GM21367 (cell line): ENCODE measurements around the gene BAIAP3.
"Not testable (repeated sequence)": the region's sequence is repeated elsewhere in the genome, so short reads cannot be mapped to it uniquely, and the experiment has no call there.

ENCODE experiments used
- ATAC-seq: cut with Tn5 transposase; IDR thresholded peaks from one replicate; pipeline ENCODE4 v1.9.1; 2021; ENCODE audit not compliant: unreplicated experiment

BAIAP3 gene, protein sequence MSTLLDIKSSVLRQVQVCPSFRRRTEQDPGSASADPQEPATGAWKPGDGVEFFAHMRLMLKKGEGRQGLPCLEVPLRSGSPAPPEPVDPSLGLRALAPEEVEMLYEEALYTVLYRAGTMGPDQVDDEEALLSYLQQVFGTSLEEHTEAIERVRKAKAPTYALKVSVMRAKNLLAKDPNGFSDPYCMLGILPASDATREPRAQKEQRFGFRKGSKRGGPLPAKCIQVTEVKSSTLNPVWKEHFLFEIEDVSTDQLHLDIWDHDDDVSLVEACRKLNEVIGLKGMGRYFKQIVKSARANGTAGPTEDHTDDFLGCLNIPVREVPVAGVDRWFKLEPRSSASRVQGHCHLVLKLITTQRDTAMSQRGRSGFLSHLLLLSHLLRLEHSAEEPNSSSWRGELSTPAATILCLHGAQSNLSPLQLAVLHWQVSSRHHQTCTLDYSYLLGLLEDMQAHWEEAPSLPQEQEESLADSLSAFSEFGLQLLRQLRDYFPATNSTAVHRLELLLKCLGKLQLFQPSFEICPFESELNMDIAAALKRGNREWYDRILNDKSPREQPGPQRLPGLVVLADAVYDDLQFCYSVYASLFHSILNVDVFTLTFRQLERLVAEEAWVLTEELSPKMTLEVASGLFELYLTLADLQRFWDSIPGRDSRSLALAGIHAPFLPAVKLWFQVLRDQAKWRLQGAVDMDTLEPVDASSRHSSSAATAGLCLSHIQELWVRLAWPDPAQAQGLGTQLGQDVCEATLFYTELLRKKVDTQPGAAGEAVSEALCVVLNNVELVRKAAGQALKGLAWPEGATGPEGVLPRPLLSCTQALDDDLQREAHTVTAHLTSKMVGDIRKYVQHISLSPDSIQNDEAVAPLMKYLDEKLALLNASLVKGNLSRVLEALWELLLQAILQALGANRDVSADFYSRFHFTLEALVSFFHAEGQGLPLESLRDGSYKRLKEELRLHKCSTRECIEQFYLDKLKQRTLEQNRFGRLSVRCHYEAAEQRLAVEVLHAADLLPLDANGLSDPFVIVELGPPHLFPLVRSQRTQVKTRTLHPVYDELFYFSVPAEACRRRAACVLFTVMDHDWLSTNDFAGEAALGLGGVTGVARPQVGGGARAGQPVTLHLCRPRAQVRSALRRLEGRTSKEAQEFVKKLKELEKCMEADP

DNA sequence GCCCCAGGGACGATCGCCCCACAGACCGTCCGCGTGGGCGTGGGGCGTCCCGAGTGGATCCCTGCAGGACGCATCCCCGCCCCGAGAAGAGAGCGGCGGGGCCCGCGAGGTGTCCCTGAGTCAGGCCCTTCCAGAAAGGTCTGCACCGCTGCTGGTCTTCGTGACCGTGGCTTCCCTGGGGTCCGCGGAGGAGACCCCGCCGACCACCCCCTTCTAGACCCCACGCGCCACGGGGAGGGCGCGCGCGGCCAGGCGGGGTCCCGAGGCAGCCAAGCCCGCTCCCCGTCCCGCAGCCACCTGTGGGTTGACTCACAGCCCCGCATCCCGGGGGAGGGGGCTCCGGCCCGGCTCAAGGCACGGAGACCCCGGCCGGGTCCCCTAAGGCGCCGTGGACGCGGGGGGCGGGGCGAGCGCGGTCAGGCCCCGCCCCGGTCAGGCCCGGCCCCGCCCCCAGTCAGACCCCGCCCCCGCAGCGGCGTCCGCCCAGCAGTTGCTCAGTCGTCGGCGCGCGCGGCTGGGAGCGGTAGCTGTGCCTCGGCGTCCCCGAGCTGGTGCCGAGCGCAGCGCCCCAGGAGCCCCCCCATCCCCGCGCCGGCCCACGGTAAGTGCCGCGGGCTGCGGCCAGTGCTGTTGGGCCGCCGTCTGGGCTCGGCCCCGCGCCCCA lies at the start of gene BAIAP3:
TSS of gene BAIAP3 (plus strand) at position 497 of the 664 bp plus-strand sequence. CDS start 4,905 bp downstream, outside the sequence.
- ATAC-seq, result no peak

DNA sequence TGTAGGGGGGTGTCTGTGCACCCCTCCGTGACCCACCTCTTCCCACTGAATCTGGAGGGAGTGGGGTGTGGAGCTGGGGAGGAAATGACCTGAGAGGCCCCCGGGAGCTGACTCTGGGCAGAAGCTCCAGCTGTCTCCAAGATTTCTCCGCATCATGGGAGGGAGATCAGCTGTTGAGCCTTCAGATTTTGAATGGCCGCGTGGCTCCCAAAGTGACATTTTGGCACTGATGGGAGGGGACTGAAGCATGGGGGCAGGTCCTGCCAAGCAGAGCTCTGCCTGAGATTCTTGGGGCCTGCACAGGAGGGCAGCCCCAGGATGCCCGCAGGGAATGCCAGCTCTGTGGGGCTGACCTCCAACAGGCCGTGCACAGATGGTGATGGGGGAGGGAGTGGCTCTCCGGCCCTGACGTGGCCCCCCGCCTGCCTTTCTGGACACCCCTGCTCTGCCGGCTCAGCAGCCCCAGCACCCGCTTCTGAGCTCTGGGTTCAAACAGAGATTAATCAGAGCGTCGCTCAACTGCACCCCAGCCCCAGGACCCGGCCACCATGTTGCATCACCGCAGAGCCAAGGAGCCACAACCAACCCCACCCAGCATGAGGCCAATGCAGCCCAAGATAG lies 49.3 kb upstream of the BAIAP3 start:
- ATAC-seq, result no peak

DNA sequence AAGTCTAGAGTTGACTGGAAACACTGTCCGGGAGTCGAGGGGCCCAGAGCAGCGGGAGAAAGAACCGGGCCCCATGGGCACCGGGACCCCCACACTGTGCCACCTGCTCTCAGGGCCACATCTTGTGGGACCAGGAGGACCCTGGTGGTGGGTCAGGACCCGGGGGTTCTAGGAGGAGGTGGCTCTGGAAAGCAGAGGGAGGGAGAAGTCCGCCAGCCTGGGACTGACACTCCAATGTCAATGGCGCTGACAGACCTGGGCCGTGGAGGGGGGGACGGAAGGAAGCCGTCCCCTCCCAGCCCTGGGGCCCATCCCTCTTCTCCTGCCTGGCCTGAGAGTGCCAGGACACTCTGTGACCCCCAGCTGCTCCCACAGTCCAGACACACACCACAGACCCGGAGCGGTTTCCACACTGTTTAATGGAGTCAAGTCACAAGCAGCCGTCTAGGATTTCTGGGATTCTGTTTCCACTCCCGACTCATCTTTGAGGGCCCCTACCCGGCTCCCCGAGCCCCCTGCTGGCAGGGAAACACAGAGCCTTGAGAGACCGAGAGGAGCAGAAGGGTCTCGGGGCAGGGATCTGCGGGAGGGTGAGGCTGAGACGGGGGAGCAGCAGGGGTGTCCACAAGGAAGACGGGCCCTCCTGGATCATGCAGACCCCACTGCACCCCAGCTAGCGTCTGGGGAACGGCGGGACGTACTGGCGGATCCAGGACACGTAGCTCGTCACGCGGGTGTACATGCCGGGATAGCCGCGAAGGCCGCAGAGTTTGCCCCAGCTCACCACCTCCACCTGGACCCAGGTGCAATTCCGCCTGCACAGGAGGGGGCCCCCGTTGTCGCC lies 47.6 kb upstream of the BAIAP3 start:
- no peak for ATAC-seq

DNA sequence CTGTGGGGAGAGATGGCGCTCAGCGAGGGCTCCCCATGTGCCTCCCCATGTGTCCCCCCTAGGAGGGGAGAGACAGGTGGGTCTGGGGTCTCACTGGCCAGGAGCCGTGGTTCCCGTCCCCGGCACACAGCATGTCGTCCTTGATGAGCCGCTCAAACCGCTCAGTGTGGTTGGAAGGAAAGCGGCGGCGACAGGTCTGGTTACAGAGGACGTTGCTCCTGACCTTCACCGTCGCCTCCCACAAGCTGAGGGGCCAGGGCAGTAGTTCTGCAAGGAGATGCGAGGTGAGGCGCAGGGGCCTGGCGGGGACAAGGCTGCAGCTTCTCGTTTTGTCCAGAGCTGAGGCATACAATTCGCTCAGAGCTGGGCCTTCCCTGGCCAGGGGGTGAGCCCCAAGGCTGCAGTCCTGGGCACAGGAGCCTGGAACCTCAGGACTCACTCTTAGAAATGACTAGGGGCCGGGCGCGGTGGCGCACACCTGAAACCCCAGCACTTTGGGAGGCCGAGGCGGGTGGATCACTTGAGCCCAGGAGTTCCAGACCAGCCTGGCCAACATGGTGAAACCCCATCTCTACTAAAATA lies 46.8 kb upstream of the BAIAP3 start:
- no peak for ATAC-seq

DNA sequence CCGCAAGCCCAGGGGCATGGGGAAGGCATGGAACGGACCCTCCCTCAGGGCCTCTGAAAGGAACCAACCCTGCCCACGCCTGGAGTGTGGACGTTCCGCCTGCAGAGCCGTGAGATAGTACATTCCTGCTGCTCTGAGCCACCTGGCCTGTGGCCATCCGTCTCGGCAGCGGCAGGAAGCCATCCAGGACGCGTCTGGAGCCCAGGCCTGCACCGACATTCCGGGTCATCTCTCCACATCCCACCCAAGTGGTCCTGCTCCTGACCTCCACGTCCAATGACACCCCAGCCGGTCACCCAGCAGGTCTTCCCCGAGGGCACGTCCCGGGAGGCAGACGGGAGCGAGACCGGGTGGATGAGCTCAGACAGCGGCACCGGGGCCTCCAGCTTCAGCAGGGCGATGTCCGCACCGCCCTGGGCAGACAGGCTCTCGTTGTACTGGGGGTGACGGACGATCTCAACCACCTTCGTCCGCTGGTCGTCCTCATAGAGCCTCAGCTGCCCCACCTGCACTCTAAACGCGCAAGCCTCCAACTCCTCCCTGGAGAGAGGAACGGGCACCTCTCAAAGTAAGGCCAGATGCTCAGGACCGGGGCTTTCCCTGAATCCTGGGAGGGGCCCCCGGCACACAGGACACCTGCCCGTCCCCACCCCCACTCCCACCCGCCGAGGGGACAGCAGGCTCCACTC lies 45.3 kb upstream of the BAIAP3 start:
- ATAC-seq, result no peak

DNA sequence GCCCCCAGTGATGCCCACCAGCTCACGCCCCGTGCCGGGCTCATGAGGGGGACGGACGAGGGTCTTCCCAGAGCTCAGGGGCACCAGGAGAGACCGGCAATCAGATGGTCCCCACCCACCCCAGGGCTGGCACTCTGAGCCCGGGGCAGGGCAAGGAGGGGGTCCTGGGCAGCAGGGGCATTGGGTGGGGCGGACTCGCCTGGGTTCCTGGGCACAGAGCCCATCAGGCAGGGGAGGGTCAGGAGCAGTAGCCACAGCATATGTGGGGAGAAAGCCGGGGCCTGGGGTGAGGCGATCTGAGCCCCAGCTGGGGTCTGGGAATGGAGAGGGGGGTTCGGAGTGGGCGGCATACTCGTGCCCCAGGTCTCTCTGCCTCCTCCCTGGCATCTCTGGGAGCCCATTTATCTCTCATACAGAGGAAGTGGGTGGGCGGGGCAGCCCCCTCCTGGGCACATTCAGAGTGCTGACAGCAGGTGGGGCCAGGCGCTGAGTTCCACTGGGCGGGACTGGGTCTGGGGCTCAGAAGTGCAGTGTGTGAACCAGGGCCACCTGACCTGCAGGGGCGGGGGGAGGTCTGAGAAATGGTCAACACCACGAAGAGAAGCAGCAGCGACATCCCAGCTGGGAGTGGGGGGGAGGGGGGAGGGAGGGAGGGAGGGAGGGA lies 44.5 kb upstream of the BAIAP3 start:
- ATAC-seq, result no peak

DNA sequence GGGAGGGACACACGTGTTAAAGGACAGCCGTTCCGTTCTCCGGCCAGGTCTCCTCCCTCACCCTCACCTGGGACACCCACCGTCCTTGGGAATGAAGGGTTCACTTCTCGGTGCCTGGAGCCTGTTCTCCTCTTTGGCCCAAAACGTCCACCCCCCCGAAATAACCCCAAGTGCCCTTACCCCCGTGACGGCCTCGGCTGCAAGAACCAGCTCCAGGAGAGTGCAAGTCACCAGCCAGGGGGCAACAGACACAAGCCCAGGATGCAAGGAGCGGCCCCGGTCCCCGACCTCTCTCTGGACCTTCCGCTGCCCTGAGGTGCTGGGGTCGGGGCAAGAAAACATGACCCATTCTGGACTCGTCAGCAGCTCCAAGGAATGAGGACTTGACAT lies 44.0 kb upstream of the BAIAP3 start:
- no peak for ATAC-seq

DNA sequence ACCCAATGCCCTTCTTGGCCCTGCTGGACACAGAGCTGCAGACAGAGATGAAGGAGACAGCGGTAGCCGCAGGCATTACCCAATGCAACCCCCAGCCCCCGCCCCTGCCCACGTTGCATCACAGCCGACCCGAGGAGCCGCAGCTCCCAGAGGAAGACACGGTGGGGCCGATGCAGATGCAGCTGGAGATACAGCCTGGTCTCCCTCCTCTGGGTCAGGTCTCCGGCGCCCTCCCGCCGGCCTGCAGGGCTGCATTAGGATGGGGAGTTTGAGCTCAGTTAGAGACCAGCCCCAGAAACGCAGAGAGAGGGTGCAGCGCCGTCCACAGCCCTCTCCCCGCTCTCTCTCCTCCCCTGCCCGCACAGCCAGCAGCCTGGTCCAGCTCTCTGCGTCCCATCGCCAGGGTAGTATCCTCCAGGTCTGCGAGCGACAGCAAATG lies 43.4 kb upstream of the BAIAP3 start:
- no peak for ATAC-seq

DNA sequence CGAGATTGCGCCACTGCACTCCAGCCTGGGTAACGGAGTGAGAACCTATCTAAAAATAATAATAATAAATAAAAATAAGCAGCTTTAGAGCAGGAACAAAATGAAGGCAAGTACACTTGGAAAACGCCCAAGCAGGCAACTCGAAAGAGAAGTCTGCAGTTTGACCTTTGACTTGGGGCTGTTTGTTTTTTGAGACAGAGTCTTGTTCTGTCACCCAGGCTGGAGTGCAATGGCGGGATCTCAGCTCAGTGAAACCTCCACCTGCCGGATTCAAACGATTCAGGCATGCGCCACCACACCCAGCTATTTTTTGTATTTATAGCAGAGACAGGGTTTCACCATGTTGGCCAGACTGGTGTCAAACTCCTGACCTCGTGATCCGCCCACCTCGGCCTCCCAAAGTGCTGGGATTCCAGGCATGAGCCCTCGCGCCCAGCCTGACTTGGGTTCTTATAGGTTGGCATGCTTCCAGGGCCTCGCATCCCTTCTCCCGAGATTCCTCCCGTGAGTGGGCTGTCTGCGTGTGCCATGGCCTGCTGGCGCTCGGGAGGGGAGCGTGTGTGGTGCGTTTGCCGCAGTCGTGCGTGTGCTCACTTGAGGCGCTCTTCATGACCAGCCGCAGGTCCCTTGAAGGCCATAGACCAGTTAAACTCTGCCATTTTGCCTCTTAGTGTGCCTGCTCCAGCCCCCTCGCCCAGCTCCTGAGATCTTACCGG lies 42.4 kb upstream of the BAIAP3 start:
- no peak for ATAC-seq

DNA sequence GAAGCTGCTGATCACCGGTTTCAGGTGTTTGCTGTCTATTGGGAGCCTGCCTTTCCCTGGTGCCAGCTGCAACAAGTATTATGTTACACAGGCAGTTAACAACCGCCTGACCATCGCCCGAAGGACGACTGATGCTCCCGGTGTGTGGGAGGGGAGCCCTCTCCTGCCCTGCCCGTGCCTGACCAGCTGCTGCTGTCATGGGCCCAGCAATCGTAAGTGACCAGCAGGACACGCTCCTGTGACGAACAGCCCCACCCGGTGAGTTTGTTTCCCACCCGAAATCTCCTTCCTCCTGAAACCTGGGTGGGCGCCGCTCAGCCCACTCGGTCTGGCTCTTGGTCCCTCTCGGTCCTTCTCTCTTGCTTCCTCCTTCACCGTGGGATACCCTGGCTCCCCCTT lies 41.9 kb upstream of the BAIAP3 start:
- no peak for ATAC-seq

DNA sequence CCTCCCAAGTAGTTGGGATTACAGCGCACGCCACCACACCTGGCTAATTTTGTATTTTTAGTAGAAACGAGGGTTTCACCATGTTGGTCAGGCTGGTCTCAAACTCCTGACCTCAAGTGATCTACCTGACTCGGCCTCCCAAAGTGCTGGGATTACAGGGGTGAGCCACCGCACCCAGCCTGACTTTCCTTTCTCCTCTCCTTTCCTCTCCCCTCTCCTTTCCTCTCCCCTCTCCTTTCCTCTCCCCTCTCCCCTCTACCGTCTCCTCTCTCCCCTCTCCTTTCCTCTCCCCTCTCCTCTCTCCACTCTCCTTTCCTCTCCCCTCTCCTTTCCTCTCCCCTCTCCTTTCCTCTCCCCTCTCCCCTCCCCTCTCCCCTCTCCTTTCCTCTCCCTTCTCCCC lies 41.2 kb upstream of the BAIAP3 start:
- ATAC-seq, result not testable (repeated sequence)

DNA sequence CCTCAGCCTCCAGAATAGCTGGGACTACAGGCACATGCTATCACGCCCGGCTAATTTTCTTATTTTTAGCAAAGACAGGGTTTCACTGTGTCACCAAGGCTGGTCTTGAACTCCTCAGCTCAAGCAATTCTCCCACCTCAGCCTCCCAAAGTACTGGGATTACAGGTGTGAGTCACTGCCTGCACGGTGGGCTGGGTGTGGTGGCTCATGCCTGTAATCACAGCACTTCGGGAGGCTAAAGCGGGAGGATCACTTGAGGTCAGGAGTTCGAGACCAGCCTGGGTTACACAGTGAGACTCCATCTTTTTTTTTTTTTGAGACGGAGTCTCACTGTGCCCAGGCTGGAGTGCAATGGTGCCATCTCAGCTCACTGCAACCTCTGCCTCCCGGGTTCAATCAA lies 40.6 kb upstream of the BAIAP3 start:
- ATAC-seq, result not testable (repeated sequence)

DNA sequence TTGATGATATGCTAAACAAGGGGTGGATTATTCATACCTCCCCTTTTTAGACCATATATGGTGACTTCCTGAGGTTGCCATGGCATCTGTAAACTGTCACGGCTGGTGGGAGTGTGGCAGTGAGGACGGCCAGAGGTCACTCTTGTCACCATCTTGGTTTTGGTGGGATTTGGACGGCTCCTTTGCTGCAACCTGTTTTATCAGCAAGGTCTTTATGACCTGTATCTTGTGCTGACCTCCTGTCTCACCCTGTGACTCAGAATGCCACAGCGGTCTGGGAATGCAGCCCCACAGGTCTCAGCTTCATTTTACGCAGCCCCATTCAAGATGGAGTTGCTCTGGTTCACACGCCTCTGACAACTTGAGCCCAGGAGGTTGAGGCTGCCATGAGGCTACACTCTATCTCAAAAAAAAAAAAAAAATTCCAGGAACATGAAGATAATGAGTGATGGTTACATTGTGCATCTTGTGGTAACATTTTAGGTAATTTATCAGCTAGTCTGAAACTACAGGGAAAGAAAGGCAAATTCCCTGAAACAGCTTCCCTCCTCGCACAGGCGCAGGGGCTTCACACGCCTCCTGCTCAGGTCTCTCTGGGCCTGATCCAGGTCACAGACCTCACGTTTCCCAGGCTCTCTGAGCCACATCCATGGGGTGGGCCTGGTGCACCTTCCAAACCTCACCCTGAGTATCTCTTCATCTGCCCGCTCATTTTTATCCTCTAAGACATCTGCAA lies 39.4 kb upstream of the BAIAP3 start:
- no peak for ATAC-seq

DNA sequence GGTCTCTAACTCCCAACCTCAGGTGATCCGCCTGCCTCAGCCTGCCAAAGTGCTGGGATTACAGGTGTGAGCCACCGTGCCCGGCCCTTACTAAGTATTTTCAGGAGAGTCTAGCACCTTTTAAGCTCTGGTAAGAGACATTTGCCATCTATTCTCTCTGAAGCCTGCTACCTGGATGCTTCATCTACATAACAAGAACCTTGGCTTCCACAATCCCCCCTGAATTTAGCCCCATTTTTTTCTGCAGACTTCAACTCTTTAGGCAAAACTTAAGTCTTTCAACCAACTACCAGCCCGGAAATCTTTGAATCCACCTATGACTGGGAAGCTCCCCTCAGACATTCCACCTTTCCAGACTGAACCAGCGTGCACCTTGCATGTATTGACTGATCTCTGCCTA lies 38.0 kb upstream of the BAIAP3 start:
- ATAC-seq, result no peak

DNA sequence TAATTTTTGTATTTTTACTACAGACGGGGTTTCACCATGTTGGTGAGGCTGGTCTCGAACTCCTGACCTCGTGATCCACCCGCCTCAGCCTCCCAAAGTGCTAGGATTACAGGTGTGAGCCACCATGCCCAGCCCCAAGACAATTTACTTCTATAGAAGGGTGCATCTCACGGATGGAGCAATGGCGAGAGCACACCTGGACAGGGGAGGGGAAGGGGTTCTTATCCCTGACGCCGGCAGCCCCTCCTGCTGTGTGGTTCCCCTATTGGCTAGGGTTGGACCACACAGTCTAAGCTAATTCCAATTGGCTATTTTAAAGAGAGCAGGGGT lies 36.8 kb upstream of the BAIAP3 start:
- ATAC-seq, result not testable (repeated sequence)

DNA sequence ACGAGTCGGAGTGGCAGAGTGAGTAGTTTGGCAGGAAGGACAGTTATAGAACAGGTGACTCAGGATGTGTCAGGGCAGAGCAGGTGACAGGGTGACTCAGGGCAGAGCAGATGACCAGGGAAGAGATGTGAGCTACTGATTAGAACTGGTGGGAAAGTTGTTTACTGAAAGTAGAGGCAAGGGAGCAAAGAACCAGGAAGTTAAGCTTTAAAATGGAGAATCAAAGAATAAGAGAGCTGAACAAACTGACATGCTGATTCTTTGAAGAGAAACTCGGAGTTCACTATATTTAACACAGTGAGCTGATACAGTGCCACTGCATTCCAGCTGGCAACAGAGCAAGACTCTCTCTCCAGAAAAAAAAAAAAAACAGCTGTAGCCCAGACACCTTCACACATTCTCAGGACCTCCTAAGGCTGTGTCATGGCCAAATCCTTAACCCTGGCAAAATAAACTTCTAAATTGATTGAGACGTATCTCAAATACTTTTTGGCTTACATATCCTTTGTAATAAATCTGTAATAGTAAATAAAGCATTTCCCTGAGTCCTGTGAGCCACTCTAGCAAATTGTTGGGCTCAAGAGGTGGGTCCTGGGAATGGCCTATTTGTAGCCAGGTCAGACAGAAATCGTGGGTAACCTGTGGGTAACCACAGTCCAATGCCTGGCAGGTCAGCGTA lies 36.3 kb upstream of the BAIAP3 start:
- no peak for ATAC-seq
